HG02610 (cell line): ENCODE data around the gene CDC42BPA.
A peak's percentile ranks its signal among the peaks of the same experiment; 100 is the strongest.

Experiments used
- ATAC-seq: cut with Tn5 transposase; IDR thresholded peaks from one replicate; pipeline ENCODE4 v1.9.1; 2021; ENCODE audit warnings: mild to moderate bottlenecking, moderate library complexity; ENCODE audit not compliant: unreplicated experiment

Gene CDC42BPA

DNA sequence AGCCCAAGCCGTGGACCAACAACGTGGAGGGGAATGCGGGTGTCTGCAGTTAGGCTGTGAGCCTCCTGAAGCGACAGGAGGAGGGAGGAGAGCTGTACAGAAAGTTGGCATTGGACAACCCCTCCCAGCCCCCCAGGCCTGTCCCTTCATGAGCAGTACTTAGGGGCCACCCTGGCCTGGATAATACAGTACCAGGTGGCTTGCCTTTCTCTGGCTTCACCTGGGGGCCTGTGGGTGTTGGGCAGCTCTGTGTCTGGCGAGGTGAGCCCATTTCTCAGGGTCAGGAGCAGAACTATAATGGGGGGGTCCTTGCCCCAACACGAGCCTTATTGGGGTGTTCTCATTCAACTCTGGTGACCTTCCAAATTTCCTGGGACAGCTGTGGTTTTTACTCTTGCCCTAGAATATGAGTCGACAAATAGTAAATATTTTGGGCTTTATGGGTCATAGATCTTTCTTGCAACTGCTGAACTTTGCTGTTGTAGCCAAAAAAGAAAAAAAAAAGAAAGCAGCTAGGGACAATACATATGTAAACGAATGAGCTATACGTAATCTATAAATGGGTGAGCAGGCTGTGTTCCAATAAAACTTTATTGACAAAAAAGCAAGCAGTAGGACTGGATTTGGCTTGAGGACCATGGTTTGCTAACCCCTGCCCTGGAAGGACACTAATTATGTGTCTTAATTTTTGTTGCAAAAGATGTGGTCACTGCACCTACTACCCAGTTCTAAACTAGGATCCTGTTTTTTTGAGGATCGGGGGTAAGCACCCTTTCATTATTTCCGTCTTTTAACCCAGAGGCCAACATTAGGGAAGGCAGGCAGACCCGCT is 366.8 kb downstream of the CDC42BPA start:
- no peak for ATAC-seq

DNA sequence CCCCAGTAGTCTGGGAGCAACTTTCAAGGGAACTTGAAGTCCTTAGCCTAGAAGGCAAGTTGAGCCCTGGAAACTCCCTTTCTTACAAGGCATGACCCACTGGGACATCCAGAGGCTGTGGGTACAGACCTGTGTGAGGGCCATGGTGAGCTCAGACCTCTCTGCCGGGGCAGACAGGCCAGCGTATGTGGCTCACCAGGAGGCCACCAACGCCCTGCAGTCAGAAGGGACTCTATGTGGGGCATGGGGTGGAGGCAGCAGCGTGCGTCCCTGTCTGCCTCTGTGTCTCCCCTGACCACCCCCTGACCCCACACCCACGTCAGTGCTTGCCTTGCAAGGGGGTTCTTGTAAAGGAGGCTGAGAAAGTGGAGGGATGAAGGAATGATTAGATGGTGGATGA is 367.4 kb downstream of the CDC42BPA start:
- no peak for ATAC-seq

- ATAC-seq: no peak
Measured at GRCh38 chr1:226950316-226950715, 368.0 kb downstream of the CDC42BPA start.

DNA sequence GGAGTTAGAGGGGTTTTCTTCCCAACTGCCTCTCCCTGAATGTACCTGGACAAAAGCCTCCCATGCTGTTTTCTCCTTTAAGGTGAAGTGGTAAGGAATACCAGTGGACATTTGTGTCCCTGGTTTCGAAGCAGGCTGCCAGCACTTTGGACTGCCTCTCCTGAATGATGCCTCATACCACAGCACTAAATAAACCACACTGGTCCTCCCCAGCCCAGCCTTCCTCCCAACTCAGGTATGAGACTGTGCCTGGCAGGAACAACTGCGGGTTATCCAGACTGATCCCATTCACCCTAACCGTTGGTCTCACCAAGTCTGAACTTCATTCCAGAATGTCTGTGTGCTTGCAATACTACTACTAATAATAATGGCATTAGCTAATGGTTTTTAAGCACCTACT is 368.9 kb downstream of the CDC42BPA start:
- ATAC-seq: no peak

GRCh38 chr1:226948996-226949395 is 369.3 kb downstream of the CDC42BPA start:
- no peak for ATAC-seq

DNA sequence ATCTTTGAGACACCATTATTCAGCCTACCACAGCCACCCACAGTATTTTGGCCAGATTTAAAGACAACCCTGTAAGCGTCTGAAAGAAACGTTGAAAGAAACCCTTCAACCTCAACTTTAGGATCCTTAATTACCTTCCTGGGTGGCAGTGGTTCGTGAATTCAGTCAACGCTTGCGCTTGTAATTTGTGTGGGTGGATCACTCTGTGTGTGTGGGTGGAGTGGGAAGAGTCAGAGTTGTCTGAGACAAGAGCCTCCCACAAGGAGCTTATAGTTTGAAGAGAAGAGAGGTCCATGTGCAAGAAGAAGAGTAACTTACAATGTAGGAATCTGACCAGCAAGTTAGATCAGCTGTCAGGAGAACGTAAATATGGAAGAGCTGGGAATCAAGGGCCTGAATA is 369.8 kb downstream of the CDC42BPA start:
- ATAC-seq: no peak

GRCh38 chr1:226948051-226948450 is 370.2 kb downstream of the CDC42BPA start:
- no peak for ATAC-seq

- ATAC-seq: no peak
Measured at GRCh38 chr1:226946841-226947240, 371.5 kb downstream of the CDC42BPA start.

- ATAC-seq: no peak
Measured at GRCh38 chr1:226946285-226946684, 372.0 kb downstream of the CDC42BPA start.

- no peak for ATAC-seq
Measured at GRCh38 chr1:226945858-226946245, 372.4 kb downstream of the CDC42BPA start.

DNA sequence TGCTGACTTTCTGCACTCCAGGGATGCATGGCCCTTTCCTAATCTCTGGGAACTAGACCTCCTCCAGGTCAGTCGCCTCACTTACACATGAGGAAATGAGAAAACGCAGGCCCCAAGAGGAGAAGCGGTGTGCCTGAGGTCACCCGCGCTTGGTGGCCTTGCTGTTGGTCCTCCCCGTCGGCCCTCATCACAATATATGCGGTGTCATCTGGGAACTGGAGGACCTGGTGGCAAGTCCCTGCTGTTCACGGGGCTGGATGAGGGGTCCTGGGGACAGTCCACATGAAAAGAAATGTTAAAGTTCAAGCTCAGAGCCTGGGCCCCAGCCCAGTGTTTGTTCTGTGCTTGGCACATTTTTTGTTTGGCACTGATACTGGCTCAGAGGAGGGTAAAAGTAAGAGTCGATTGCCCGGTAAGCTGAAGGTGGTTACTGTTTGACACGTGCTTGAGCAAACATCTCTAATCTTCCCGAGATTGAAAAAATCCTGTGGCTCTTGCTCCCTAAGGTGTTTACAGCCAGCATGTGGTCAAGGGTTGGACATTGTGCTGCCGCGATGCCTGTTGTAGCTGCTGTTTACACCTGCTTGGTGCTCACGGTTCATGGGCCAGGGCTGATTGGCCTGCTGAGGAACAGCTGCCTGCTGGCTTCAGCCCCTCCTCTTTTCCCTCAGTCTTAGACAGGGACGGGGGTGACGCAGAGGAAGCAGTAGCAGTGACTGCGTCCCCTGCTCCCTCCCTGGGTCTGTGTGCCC is 373.0 kb downstream of the CDC42BPA start:
- ATAC-seq: no peak

DNA sequence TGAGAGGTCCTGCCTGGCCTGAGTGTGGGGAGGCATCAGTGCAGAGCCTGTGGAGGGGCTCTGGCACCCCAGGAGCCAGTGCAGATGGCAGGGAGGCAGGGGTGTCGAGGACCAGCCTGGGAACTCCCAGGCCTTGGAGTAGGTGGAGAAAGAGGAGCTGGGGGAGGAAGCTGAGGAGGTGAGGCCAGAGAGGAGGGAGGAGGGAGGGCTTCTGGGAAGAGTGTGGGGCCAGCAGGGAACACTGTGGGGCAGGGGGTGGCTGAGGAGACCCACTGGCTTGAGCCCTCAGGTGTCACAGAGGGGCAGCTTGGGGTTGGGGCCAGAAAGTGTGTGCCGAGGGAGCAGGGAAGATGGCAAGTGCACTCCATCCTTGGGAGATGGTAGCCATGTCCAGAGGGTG is 374.4 kb downstream of the CDC42BPA start:
- no peak for ATAC-seq

DNA sequence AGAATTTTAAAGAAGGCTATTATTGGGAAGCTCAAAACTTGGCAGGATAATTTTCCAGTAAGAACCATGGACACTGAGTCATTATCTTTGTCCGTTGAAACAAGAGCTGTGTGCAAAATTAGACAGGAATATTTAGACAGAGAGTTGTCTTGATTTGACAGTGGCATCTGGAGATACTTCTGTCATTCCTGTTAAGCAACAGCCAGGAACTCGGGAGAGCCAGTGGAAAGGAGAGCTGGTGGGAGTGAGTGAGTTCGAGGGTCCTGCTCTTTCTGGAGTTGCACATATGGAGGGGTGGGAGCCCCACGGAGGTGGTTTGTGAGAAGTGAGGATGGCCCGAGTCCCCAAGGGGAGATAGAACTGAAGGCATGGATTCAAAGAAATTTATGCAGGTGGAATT is 375.1 kb downstream of the CDC42BPA start:
- ATAC-seq: no peak

DNA sequence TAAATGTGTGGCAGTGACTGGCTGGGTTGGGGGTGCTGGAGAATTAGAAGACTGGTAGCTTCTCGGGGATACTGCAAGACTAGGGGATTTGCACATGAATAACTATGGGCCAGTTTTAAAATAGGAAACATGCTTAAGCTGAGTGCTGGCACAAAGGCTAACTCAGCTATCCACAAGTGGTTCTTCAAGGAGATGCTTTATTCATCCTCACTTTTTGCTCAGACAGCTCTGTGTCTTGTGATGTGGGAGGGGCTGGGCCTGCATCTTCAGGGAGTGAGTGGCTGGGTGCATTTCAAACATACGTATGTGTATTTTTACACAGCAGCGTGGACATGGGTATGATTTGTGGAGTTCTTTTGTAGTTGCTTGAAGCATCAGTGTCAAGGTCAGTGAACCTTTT is 375.9 kb downstream of the CDC42BPA start:
- ATAC-seq: no peak

GRCh38 chr1:226940806-226941067 is 377.6 kb downstream of the CDC42BPA start:
- ATAC-seq: no peak

DNA sequence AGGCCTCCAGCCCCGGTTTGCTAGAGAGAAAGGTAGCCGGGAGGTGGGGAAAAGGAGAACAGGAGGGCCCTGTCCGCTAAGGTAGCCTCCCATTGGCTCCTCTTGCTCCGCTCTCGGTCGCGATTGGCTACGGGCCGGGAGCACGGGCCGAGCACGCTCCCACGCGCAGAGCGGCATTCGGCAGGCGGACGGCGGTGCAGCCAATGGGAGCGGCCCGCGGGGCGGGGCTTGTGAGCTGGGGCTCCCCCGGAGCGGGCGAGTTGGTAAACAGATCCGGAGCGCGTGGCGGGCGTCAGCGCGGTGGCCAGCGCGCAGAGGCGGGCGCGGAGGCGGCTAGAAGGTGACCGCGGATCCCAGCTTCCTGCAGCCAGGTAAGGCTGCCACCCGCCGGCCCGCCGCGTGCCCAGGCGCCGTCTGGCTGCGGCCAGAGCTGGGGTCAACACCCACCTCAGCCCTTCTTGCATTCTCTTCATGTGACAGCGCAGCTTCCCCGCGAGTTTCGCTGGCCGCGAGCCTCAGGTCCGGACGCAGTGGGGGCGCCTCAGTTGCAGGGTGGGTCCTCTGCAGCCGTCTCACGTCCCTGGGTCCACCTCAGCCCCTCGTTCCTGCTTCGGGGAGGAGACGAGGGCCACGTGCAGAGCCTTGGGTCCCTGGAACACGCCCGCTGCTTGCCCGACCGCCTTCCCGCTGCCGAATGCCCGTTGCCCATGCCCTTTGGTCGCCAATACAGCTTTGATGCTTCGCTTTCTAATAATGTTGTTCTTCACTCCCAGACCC is 378.1 kb downstream of the CDC42BPA start, which contains the start of gene COQ8A:
TSS of gene COQ8A (plus strand) at position 266 of the 777 bp plus-strand sequence. CDS start 21,092 bp downstream, outside the sequence.
- ATAC-seq: peak; percentile 98
